RKO (cell line): ENCODE data around the gene RAB27A.

ENCODE experiments used
- DNase-seq: peaks from one replicate; pipeline ENCODE4 v3.0.0-alpha.2; 2016; ENCODE audit warnings: low spot score

The RAB27A gene

DNA sequence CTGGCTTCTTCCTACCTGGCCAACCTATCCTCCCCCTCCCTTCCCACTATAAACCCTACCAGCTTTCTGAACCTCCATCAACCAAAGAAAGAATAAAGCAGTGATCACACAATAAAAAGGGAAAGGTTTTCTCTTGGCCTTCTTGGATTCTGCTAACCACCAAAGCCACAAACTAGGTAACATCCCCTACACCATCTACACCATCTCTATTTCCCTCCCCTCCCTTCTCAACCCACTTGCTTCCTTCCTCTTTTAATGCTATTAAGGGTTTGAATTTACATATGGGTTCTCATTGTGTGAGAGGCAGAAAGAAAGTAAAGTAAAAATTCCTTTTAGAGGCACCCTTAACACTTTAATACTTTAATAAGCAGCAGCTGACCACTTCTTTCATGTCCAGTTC lies 67.0 kb downstream of the RAB27A start:
- no peak for DNase-seq

DNA sequence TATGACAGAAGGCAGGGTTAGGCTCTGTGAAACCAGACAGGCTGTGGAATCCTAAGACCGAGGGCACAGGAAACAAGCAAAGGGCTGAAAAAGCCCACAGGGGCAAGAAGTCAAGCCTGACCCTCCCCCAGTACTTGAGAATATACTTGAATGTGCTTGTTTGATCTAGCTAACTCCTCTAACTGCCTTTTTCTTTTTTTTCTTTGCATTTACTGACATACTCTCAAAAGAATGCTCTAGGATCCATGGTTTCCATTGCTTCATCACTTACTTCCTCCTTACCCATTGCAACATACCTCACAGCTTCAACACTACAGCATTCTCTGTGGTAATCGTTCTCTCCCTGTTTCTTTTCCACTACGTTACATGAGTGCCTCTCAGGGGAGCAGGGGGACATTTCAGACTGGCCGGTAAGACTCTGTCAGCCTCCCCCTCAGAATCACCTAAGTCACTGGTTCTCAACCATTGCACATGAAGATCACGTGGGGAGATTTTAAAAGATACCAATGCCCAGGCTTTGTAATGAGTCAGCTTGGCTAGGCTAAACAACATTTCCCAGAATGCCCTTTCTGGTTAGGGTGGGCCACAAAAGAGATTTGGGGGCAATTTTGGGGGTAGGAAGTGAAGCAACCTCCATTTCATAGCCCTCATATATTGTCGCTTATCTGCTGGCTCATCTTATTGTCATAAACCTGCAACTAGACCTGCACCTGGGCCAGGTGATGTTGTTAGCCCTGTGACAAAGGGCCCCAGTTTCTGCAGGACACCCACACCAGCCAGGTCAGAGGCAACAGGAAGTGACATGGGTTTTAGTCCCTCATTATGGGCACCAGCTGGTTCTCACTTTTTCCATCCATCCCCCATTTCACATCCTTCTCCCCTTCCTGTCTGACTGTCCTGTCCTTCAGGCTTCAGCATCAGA lies 68.3 kb downstream of the RAB27A start:
- DNase-seq, result peak; percentile 25

DNA sequence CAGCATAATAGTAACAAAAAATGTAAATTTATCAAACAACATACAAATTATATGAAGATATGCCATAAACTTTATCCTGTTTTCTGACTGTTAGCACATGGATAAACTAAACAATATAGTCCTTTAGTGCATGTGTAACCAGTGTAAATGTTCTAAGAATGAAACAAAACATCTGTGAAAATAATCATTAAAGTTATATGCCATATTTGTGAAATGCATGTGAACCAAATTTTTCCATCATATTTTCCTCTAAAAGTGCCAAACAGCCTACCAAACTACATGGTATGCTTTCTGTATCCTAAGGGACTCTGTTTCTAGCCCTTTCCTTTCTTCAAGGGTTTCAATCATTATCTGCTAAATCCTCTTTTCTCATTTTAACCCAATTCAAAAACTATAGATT lies 69.0 kb downstream of the RAB27A start:
- no peak for DNase-seq

DNA sequence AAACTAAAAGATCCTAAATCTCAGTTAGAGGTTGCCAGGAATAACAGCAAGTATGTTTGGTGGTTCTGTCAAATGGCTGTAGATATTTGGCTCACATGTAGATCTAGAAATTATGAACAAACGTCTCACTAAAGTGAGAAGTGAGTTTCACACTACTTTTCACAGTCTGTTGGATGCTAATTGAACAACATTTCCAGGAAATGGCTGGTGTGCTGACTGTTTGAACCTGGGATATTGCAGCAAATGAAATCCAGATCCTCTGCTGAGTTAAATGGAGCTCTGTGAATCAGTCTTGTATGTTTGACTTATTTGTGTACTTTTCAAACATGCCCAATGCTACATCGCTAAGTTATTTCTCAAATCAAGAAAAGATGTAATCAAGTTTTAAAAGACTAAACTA lies 71.6 kb downstream of the RAB27A start:
- no peak for DNase-seq

DNA sequence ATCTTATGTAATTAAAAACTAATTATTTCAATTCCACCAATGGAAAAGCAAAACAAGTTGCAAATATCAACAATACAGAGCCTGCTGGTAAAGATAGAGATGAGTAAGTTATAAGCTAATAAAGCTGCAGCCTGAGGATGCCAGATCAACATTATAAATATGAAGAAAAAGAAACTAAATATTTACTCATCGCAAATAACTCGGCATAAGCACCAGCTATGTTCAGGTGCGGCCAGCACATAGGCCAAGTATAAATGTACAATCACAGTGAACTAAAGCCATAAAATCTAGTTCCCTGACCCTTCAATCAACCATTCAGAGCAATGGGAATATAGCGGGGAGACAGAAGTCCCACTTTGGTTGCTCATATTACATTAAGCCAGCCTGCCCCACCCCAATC lies 85.1 kb downstream of the RAB27A start:
- DNase-seq, result no peak

DNA sequence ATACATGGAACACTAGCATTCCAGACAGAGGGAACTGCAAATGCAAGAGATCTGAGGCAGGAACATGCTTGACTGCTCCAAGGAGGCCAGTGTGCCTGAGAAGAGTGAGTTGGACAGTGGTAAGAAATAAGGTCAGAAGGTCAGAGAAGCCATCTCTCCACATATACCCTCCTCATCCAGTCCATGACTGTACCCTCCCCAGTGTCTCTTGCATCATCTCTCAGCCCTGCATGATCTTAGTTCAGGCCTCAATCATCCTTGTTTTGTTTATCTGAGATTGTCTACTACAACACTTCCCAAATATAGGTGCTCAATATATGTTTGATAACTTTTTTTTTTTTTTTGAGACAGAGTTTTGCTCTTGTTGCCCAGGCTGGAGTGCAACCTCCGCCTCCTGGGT lies 87.4 kb downstream of the RAB27A start:
- no peak for DNase-seq

DNA sequence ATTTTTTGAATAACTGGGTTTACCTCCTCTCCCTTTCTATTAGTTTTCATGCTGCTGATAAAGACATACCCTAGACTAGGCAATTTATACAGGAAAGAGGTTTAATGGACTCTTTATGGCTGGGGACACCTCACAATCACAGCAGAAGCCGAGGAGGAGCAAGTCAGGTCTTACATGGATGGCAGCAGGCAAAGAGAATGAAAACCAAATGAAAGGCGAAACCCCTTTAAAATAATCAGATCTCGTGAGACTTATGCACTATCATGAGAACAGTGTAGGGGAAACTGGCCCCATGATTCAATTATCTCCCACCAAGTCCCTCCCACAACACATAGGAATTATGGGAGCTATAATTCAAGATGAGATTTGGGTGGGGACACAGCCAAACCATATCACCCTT lies 90.9 kb downstream of the RAB27A start:
- no peak for DNase-seq

DNA sequence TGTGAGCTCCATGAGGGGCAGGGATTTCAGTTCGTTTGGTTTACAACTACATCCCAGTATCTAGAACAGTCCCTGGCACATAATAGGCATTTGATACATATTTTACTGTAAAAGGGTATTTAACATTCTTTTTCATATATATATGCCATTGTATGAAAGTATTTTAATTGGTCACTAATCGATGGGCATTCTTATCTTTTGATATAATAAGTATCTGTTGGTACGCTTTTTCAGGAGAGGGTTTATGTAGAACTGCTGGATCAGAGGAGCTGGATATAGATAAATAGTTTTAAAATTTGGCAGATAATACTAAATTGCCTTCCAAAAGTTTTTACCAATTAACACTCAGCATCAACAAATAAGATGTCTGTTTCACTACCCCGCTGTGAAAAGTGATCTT lies 91.9 kb downstream of the RAB27A start:
- DNase-seq, result no peak

DNA sequence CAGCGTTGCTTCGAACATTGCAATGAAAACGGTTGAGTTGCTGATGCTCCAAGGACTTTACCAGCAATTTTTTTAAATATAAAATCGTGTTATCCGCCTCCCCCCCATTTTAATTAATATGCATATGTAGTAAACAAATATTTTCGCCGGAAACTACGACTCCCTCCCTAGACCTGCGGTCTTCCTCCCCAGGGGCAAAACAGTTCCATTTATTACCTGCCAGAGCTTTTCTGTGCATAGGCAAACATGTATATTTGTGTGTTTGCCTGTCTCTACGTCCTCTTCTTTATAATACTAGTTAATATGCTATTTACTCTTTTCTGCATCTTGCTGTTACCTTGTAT lies 92.3 kb downstream of the RAB27A start:
- no peak for DNase-seq

DNA sequence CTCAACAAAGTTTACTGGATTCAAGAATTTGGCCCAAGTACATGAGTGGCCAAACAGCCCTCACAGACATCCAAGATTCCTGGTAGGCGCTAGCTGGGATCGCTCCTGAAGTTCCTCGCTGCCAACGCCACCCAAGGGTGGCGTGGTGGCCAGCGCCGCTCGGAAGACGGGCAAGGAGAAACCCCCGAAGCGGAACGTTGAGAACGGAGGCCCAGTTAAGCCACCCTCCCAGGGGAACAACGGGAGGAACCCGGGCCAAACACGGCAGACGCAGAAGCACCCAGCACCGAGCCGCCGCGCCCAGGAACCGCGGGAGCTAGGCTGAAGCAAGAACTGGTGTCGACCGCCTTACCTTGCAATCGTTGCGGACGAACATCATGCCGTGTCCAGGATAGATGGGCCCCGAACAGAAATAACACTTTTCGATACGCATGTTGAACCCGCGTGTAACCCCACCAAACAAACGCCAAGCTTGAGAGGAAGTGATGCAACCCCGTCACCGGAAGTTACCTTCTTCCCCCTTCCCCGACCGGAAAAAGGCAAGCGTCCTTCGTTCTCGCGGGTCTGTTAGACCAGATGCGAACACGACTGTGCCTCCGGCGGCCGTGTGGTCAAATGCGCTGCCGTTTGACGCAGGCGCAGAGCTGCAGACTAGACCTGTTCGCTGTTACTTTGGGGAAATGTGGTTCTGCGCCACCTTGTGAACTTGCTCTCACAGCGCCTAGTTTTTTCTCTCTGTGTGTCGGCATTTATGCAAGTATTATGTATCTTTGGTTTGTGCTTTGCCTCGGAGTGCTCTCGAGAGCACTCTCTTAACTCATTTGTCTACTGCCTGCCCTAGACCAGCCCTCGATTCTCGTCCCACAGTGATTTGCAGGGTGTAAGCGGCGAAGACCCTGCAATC lies 92.9 kb downstream of the RAB27A start, which contains the start of gene RSL24D1:
RSL24D1 (minus strand) TSS at position 484 of the 904 bp plus-strand sequence; CDS start at position 433, 51 bp downstream.
- DNase-seq, result peak; percentile 98

DNA sequence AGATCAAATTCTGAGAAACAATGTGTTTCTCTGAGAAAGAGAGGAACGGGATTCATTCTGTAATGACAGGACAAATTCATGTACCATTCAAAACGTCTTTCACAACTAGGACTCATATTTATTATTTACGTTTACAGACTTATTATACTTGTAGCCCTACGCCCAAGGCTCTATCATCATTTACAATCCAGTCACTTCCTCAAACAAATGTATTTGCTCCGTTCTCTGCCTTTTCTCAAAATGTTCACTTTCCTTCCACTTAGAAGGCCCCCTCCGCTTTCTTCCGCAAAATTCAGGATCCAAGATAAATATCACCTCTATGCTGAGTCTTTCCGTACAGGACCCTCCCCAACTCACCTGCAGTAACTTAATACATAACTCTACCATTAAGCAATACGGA lies 93.6 kb downstream of the RAB27A start:
- DNase-seq, result peak; percentile 9

DNA sequence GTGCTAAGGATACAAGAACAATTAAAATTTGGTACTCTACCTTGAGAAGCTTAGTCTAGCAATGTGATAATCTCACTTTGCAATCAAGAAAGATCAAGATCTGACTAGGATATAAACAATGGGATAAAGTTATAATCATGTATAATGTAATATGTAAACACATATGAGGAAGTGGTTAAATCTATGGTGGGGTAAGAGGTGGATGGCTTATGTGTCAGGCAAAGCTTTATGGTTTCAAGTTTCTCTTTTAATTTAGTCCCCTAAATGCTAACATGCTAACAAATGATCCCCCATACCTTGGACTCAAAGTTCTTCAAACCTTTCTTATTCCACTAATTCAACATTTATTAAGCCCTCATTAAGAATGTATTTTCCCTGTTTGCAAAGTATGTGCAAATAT lies 95.4 kb downstream of the RAB27A start:
- no peak for DNase-seq

DNA sequence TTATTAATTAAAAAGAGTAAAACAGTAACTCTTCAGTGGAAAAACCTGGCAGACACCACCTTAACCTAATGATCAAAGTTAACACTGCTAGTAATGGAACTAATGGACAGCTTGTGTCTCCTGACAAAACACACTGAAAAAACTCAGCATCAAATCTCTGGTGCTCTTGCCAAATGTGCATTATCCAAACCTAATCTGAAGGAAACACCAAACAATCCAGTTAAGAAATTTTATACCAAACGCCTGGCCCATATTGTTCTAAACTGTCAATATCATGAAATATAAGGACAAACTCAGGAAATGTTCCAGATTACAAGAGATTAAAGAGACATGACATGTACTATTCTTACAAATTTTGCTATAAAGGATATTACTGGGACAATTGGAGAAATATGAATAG lies 103.3 kb downstream of the RAB27A start:
- DNase-seq, result no peak

DNA sequence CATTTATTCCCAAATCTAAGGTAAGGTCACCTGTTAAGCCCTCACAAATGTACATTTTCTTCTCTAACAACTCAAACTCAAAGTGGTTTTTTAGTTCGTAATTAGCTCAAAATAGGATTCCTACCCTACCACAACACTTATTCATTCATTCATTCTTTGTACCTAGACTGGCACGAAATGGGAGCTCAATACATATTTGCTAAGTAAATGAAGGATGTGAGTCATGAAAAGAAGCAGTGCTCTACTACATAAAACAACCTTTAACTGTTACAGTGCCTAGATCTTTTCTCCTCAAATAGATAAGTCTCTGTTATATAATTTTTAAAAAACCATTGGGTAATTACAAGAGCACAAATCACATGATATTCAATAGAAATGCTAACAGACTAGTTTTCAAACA lies 105.9 kb downstream of the RAB27A start:
- DNase-seq, result no peak

DNA sequence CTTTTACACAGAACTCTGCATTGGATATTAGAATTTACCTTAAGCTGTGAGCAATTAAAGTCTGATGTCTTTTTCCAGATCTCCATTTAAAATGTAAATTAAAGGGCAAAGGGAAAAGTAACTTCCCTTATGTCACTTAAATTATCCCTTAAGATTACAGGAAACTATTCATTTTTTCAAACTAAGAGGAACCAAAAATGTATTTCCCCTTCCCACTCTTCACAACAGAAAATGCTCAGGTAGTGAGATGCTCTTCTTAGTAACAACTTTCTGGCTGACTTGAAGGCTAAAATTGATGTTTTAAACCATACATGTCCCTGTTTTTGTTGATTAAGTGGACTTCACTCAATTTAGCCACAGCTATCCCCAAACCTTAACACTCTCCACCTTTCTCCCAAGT lies 110.5 kb downstream of the RAB27A start:
- DNase-seq, result no peak

DNA sequence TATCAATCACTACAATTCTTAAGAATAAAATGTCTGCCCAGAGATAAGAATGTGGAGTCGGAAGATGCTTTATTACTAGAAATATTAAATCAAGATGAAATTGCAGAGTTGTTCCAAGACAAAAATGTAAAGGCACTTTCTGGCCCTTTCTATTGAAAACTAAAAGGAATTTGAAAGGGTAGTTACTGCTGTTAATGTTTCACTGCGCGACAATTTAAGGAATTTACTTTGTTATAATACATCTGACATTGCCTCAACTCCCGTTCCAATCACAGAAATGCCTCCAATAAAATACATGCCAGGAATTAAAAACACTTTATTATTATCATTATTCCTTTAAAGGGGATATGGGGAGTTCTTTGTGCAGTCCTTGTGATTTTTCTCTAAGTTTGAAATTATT lies 119.3 kb downstream of the RAB27A start:
- DNase-seq, result no peak

DNA sequence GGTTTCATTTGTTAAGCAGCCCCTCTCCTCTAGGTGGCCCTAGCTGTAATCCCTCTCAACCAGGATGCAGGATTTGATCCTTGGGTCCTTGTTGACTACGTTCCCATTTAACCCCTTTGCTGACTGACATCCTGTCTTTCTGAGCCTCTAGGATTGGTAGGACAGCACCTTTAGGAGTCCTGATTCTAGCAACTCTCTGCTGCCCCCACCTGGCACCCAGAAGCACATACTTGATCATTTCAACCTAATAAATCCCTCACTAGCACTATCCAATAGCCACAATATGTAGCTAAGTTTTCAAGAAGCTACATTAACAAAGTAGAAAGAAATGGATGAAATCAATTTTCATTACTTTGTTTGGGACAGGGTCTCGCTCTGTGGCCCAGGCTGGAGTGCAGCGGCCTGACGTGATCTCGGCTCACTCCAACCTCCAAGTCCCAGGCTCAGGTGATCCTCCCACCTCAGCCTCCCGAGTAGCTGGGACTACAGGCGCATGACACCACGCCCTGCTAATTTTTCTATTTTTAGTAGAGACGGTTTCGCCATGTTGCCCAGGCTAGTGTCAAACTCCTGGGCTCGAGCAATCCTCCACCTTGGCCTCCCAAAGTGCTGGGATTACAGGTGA lies 121.2 kb downstream of the RAB27A start:
- DNase-seq, result peak; percentile 88

DNA sequence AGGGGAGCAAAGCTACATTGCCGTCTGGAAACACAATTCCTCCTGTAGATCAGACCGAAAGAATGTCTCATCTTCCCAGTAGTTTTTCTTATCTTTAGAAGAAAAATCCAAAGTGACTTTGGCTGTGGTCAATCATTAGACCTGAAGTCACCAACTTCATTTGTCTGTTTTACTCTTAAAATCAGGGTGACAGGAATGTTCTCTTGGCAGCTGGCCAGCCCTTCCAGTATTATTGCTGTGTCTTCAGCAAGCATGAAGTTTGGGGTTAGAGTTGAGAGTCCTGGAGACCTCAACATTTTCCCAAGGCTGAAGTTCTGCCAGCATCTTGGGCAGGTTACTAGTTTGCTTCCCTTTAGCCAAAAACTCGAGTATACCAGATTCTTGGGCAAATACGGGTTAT lies 125.3 kb downstream of the RAB27A start:
- no peak for DNase-seq
